Endothelial cell of hepatic sinusoid (primary cell): Measurements from ENCODE around the gene ATP8B1.

Experiments
- in situ Hi-C: cut with HindIII; loops from 2 replicates; pipeline ENCODE4 v1.10.0; 2017; ENCODE audit warnings: low sequenced_read_pairs

Gene ATP8B1

DNA sequence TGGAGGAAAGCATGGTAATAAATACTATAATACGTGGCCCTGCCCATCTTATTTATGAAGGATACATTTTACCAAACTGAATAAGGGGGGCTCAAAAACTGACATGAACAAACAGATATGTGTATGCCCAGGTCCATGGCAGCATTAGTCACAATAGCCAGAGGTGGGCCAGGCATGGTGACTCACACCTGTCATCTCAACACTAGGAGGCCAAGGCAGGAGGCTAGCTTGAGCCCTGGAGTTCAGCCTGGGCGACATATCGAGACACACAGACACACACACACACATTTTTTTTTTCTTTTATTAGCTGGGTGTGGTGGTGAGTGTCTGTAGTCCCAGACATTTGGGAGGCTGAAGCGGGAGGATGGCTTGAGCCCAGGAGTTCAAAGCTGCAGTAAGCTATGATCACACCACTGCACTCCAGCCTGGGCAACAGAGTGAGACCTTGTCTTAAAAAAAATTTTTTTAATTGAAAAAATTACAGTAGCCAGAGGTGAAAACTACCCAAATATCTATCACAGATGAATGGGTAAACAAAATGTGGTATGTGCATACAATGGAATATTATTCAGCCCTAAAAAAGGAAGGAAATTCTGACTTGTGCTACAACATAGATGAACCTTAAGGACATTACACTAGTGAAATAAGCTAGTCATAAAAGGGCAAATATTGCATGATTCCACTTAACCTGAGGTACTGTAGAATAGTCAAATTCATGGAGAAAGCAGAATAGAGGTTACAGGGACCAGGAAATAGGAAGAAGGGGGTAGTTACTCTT, 8.0 kb downstream of the ATP8B1 start:
- in situ Hi-C loops = no loop called here

DNA sequence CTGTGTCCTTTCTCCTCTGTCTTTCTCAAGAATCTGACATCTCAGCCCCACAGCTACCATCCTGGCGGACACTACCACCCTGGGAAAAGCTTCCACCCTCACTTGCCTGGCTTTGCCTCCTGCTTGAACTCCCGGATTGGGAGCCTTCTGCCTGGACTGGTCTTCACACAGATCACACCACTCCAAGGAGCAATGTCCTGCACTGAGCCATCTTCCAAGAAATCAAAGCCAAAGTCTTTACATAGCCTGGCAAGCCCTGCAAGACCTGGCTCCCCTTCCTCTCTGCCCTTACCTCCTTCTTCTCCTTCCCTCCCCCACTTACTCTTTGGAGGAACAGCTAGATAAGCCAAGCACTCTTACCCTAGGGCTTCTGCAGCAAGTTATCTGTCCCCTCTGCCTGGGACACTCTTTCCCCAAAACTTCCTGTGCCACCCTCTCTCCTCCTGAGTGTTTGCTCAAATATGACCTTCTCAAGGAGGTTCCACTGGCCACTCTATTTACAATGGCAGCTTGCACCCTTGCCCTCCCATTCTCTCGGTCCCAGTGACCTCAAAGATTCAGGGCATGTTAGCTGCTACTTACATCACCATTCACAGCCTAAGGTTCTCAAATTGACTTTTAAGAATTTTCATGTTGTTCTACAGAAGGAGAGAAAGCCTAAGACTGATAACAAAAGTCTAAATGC, 9.7 kb downstream of the ATP8B1 start:
- in situ Hi-C loops = no loop called here

DNA sequence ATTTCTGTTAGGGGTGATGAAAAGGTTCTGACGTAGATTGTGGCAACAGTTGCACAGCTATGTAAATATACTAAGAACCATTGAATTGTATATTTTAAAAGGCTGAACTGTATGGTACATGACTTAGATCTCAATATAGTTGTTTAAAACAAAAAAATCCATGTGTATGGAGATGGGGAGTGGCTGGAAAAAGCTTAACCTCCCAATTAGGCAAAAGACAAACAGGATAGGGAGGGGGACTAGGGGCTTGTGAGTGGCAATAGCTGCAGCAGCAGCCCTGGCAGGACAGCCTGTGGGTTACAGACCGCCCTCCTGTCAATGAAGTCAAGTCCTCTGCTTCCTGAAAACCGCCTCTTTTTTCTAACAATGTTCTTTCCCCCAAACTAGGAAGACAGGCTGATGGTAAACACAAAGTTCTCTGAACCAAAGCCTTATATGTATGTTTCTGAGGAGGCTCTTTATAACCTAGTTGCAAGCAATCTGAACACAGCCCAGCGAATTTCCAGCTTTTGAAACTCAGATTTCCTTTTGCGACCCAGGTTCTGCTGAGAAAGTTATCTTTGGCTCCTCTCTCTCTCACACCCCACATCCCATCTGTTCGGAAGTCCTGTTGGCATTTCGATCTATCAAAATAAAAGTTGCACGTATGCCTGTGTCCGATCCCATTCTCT, 10.3 kb downstream of the ATP8B1 start:
- in situ Hi-C loops = no loop called here

DNA sequence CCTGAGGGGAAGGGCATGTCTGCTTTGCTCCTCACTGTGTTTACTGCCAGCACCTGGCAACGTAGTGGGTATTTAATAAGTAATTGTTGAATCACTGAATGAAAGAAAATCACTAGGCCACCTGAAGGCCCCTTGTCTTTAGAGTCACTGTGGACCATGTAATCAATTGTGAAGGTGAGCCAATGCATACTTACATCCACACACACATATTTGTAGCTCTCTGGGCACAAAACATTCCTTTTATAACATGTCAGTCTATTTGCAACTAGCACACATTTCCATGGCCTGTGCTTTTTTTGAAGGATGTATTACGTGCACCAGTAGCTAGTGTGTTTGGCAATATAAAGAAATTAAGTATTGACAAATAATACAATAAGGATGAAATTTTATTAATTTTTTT, 11.2 kb downstream of the ATP8B1 start:
- in situ Hi-C loops = no loop called here

DNA sequence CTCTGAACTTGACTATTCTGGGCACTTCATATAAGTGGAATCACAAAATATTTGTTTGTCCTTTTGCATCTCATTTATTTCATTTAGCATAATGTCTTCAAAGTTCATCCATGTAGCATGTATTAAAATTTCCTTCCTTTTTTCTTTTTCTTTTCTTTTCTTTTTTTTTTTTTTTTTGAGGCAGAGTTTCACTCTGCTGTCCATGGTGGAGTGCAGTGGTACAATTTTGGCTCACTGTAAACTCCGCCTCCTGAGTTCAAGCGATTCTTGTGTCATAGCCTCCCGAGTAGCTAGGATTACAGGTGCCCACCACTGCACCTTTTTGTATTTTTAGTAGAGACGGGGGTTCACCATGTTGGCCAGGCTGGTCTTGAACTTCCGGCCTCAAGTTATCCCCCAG, 11.9 kb downstream of the ATP8B1 start:
- in situ Hi-C loops = no loop called here

DNA sequence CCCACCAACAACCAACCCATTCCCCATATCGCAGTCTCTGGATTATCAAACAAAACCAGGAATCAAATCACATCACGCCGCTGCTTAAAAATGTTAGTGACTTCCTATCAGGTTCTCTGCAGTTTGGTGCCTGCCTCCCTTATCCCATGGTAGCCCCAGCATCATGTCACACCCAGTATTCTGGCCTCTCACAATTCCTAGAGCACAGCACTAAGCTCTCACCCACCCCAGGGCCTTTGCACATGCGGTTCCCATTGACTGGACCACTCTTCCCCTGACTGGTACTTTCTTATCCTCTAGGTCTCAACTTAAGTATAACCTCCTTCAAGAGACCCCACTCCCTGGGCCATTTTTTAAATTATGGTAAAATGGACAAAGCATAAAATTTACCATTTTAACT, 12.8 kb downstream of the ATP8B1 start:
- in situ Hi-C loops = no loop called here

DNA sequence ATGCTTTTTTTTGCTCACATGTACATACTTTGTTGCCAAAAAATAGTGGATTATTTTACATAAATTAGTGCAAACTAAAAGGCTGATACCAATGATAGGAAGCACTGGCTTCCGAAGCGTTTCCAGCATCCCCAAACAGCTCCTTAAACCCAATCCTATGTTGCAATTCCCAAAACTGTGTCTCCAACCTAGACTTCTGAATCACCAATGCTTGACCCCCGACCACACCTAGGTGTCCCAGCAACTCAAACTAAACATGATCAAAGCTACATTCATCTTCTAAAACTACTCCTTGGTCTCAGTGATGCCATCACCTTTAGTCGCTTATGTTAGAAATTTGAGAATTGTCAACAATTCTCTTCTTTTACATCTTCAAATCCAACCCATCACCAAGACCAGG, 13.4 kb downstream of the ATP8B1 start:
- in situ Hi-C loops = no loop called here

DNA sequence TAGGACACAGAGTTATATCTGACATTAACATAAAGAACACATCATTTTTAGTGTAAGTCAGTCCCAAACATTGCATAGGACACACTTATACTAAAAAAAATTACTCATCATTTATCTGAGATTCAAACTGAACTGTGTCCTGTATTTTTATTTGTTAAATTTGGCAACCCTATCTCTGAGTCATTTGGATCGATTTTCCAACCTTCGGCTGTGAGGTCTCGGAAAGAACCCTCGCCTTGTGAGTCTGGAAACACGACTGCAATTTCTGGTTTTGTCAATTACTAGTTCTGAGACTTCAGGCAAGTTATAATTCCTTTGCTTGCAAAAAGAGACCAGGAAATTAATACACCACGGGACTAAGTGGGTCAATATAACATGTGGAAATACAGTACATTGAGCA, 14.0 kb downstream of the ATP8B1 start:
- in situ Hi-C loops = no loop called here

DNA sequence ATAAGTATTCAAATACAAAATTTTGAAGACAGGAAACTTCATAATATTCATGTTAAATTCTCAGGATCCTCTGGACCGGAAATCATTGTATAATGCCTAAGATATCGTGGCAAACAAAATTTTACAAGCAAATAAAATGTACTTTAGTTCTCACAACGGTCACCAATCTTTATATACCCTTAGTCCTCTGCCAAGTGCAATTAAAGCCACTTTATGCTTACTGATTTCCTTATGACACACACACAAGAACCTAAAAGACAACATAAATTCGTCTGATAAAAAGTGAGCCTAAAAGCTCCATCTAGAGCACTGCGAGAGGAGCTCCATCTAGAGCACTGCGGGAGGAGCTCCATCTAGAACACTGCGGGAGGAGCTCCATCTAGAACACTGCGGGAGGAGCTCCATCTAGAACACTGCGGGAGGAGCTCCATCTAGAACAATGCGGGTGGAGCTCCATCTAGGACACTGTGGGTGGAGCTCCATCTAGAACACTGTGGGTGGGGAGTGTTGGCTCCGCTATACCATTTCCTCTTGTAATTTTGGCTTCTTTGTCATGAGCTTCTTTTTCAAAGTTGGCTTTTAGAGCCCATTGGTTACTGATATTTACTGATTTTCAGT, 15.9 kb downstream of the ATP8B1 start:
- in situ Hi-C loops = no loop called here

DNA sequence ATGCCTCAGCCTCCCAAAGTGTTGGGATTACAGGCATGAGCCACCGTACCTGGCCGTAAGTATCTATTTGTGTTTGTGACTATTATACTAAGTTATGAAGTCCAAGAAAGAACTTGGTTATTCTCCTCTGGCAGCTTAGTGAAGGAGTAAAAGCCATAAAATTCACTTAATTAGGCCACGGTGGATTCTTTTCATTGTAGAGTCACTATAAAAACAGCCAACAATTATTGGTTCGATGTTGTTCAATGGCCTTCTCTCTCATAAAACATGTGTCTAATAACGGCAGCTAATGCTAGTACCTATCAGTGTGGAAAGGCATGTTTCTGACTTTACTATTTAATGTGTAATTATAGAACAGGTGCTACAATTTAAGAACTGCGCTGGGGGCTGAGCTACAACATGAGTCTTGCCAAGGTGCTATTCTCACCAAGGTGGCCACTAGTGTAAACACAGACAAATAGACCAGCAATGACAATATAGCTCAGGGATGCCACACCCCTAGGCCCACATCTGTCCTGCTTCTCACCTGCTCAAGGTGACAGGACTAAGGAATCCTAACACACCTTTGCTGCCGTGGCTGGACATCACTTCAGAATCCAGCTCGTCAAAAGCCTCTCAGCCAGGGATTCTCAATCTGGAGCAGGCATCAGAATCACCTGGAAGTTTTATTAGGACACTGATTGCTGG, 17.2 kb downstream of the ATP8B1 start:
- in situ Hi-C loops = no loop called here

DNA sequence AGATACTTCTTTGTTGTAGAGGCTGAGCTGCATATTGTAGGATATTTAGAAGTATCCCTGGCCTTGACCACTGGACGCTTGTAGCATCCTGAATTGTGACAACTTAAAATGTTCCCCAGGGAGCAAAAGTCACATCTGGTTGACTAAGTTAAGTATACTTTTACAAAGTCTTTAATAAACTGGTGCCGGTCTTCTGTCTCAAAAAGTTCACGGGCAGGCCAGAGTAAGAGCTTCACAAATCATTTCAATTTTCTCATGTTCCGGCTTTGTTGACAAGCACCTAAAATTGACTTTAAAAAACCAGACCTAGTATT, 18.4 kb downstream of the ATP8B1 start:
- in situ Hi-C loops = no loop called here

DNA sequence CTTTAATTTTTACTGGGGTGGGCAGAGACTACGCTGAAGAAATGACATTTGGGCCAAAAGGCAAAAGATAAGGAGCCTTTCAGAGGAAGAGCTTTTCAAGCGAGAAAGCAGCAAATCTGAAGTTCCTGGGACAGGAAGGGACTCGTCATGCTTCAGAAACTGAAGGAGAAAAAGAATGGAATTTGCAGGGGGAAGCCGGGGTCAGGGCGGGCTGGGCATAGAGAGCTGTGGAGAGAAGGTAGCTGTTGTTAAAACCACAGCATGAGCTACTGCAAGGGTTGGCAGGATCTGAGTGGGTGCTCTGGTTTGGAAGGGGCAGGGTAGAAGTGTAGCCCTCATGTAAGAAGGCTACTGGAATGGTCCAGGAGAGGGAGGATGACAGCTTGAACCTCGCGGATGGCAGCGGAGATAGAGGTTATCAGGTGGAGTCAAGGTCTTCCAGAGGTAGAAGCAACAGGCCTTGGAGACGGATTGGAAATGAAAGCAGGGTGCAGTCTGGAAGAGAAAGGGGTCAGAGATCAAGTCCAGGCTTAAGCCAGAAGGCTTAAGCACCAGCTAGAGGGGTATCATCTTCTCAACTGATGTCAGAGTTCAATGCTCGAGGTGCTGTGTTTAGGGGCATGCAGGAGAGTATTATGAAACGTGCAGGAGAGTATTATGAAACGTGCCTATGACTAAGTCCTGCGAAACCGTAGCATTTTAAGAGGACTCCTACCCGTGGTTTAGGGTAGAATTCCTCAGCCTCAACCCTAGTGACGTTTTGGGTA, 18.9 kb downstream of the ATP8B1 start:
- in situ Hi-C loops = no loop called here

DNA sequence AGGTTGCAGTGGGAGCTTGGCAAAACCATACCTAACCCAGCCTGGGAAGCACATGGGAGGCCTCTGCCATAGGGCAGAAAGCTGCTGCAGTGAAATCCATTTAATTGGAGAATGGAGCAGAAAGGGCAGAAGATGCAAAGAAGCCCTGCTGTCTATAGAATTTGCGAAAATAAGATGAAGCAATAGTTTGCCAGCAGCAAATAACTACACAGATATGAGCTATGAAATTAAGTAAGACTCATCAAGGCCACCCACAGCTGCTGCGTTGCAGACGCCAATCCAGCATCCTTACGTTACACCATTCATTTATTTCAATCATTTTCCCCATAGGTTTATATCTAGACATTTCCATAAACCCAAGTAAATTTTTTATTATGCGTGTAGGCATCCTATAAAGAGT, 21.1 kb downstream of the ATP8B1 start:
- in situ Hi-C loops = no loop called here

DNA sequence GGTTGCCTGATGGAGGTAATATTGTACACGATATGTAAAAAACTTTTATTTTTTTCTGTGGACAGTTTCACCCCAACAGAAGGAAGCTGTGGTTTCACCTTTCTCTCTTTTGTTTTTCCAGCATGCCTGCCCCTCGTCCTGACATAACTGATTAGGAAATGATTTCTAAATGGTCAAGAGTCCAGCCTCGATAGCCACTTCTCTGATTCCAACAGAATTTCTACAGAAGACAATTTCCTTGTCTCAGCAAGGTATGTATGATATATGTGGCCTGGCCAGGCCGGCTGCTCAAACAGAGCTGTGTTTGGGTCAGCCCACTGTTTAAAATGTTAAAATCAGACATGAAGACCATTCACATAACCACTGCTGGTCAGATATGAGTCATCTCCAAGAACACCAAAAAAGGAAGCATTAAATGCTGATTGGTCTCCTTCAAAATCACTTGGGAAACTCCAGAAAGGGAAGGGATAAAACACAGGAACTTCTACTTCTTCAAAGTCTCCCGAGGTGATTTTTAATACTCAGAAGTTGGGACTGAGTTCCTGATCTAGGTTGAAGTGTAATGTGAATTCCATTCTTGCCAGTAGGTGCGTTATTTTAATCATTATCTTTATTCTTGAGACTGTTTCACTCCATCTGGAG, 22.3 kb downstream of the ATP8B1 start:
- in situ Hi-C loops = no loop called here

DNA sequence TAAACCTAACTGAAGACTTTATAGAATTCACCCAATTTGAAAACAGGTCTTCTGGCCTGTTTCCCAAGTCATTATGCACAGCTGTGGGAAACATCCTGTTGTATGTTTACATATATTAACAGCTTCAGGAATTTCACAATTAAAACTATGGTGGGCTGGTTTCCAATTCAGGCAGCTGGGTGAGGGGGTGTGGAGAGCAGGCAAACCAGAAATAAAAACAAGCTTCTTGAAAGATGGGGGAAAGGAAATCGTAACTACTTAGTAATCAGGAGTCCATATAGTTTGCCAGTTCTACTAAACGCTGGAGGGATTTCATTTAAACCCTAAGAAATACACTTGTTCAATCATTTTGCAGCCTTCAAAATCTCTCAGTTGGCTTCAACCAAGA, 22.8 kb downstream of the ATP8B1 start:
- in situ Hi-C loops = no loop called here

DNA sequence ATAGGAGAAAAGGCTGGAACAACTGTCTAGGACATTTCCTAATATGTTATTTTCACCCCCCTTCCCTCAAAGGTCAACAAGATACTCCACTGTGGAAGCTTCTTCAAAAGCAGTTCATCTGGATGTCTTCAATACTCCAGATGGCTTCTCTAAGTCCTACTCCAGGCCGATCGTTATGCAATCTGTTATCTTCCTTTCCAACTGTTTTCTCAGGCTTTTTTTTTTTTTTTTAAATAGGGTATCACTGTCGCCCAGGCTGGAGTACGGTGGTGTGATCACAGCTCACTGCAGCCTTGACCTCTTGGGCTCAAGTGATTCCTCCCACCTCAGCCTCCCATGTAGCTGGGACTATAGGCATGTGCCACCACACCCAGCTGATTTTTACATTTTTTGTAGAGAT, 26.3 kb downstream of the ATP8B1 start:
- in situ Hi-C loops = no loop called here

DNA sequence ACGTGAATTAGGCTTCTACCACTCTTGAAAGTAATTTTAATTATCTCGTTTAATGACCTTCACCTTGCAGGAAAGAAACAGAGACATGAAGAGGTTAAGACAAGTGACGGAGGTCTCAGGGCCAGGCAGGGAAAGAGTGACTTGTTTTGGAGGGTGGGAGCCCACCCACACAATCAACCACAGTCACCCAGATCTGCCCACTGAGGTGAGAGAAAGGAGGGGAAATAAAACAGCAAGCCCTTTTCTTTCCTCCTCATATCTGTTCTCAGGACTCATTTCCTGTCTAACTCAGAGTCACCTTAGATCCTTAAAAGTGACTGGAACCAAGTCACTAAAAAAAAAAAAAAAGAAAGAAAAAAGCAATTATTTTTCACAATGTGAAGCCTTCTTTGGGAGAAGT, 26.8 kb downstream of the ATP8B1 start:
- in situ Hi-C loops = no loop called here

DNA sequence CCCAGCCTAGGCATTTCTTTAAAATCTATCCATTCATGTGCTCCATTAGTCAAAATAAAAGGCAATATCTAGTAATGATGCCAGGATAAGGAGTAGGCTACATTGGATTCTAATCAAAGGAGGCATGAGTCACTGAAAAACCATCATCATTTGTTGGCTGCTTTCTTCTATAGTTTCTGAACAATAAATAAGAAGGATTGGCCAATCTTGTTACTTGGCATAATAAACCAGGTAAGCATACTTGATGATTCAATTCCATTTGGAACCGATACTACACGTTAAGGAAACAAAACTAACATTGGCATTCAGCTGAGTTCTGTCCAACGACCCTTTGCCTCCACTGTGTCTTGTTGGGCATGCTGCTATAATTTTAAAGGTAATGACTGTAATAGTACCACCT, 27.2 kb downstream of the ATP8B1 start:
- in situ Hi-C loops = no loop called here

DNA sequence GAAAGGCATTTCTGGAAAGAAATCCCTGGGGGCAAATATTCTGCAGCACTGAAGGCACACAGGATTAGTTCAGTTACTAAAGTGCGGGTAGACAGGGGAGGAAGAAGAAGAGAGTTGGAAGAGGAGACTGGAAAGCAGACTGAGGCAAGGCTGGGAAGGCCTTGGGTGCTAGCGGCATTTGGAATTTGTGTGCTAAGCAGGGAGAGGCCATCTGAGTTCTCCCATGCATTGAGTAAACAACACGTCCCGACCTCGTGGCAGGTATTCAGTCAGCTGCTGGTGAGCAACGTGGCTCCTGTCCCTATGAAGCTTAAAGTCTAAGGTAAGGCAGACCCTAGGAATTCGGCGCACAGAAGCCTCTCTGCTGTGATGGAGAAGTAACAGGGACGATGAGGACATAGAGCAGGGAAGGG, 30.7 kb downstream of the ATP8B1 start:
- in situ Hi-C loops = no loop called here

DNA sequence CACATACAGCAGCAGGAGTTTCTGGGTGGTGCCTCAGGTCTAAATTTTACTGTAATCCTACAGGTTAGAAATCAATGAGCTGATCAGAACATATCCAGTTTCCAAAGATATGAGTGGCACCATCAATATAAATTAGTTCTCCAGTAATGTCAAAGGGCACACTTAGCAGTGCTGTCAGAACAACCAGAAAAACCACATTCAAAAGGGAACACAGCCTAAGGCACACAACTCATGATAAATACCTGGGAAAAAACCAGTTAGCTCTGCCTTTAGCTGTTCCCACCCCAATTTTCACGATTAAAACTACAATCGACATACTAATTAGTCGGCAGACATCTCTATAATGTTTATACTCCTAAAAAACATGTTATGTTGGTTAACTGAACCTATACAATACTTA, 31.5 kb downstream of the ATP8B1 start:
- in situ Hi-C loops = no loop called here
